Measurements from ENCODE around the gene MAGED2.

The MAGED2 gene

DNA sequence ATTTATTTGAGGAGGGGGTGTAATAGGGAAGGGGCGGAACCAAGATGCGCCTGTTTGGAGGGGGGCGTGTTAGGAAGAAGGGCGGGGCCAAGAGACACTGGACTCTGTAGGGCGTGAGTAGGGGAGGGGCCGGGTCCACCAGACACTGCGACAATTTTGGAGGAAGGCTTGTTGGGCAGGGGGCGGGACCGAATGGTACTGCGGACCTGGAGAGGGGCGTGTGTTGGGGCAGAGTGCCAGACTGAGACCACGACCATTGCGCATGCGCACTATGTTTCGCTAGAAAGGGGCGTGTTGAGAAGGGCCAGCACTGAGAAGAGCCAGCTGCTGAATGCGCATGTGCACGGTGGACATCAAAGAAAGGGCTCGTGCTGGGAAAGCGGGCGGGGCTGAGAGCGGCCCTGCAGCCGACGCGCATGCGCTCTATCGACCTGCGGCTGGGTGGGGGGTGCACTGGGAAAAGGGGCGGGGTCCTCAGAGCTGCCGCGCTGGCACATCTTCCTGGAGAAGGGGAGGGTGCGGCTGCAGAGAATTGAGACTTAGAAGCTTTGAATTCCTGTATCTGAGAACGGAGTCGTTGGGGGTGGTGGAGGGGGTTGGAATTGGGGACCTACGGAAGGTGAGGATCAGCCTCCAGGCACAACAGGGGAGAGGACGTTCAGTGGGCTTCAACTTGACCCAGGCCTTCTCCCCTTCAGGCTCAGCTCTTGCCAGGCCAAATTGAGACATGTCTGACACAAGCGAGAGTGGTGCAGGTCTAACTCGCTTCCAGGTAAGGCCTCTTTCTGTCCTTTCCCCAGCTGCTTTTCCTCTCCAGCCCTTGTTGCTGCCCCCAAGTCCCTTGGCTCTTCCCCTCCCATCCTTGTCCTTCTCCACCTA, 1.3 kb downstream of the MAGED2 start:
- Histone ChIP-seq H3K27me3 (ENCODE audit: insufficient read depth, poor library complexity, severe bottlenecking) (no peaks in the 10 kb centered on the region), H3K9me3 (ENCODE audit: severe bottlenecking) (no peaks in the 10 kb centered on the region), H3K36me3 (ENCODE audit: low read depth) (peaks cover 36% of the 10 kb centered on the region), H3K27ac (ENCODE audit: poor library complexity, severe bottlenecking) (peak overlapping the region; percentile 26), H3K4me3 (ENCODE audit: severe bottlenecking) (peak overlapping the region; percentile 39), H3K4me1 (ENCODE audit: insufficient read depth, poor library complexity, severe bottlenecking) (no peaks in the 10 kb centered on the region)
- ATAC-seq (ENCODE audit: low read depth): peak; percentile 83
- TF ChIP-seq, protein P1, sequence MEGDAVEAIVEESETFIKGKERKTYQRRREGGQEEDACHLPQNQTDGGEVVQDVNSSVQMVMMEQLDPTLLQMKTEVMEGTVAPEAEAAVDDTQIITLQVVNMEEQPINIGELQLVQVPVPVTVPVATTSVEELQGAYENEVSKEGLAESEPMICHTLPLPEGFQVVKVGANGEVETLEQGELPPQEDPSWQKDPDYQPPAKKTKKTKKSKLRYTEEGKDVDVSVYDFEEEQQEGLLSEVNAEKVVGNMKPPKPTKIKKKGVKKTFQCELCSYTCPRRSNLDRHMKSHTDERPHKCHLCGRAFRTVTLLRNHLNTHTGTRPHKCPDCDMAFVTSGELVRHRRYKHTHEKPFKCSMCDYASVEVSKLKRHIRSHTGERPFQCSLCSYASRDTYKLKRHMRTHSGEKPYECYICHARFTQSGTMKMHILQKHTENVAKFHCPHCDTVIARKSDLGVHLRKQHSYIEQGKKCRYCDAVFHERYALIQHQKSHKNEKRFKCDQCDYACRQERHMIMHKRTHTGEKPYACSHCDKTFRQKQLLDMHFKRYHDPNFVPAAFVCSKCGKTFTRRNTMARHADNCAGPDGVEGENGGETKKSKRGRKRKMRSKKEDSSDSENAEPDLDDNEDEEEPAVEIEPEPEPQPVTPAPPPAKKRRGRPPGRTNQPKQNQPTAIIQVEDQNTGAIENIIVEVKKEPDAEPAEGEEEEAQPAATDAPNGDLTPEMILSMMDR (IDR thresholded peaks at IDR 0.05; ENCODE audit: poor library complexity, severe bottlenecking): no peak
- DNase-seq (ENCODE audit: low spot score): peak; percentile 88

DNA sequence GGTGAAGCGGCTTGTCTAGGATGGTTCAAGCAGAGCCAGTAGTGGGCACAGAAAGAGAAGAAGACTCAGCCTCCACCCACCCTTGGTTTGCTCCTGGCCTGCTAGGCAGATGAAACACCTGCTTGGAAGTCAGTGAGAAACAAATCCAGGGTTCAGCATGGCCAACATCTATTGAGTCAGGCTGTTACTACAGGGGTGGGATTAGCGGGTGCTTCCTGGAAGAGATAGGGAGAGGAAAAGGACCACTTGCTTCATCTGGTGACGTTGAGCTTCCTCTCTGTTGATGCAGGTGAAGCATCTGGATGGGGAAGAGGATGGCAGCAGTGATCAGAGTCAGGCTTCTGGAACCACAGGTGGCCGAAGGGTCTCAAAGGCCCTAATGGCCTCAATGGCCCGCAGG, 3.0 kb downstream of the MAGED2 start:
- DNase-seq (ENCODE audit: low spot score): no peak
- Histone ChIP-seq H3K4me1 (ENCODE audit: insufficient read depth, poor library complexity, severe bottlenecking) (no peaks in the 10 kb centered on the region), H3K27ac (ENCODE audit: poor library complexity, severe bottlenecking) (no peak overlapping the region), H3K9me3 (ENCODE audit: severe bottlenecking) (no peaks in the 10 kb centered on the region), H3K4me3 (ENCODE audit: severe bottlenecking) (no peak overlapping the region), H3K36me3 (ENCODE audit: low read depth) (peaks cover 40% of the 10 kb centered on the region), H3K27me3 (ENCODE audit: insufficient read depth, poor library complexity, severe bottlenecking) (no peaks in the 10 kb centered on the region)
- ATAC-seq (ENCODE audit: low read depth): no peak
- TF ChIP-seq, protein P1 (IDR thresholded peaks at IDR 0.05; ENCODE audit: poor library complexity, severe bottlenecking): no peak

DNA sequence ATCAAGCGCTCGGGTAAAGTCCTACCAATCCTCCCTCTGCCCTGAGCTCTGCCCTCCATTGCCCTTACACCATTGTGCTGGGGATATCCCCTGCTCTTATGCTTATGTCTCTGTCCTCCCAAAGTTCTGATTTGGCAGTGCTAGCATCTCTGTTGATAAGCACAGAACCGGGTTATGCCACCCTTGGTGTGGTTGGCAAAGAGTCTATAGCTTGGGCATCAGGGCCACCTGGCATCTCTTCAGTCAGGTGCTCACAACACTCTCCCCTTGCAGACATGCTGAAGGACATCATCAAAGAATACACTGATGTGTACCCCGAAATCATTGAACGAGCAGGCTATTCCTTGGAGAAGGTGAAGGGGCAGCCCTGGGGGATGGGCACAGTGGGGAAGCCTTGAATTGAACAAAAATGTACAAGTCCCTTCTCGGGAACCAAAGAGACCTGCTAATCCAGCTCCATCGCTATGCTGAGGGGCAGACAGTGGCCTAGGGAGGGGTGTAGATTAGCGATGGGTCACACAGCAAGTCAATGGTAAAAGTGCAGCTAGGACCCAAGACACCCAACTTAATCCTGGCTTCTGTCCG, 3.8 kb downstream of the MAGED2 start:
- Histone ChIP-seq H3K9me3 (ENCODE audit: severe bottlenecking) (no peaks in the 10 kb centered on the region), H3K4me3 (ENCODE audit: severe bottlenecking) (no peak overlapping the region), H3K4me1 (ENCODE audit: insufficient read depth, poor library complexity, severe bottlenecking) (no peaks in the 10 kb centered on the region), H3K36me3 (ENCODE audit: low read depth) (peaks cover 40% of the 10 kb centered on the region), H3K27me3 (ENCODE audit: insufficient read depth, poor library complexity, severe bottlenecking) (no peaks in the 10 kb centered on the region), H3K27ac (ENCODE audit: poor library complexity, severe bottlenecking) (no peak overlapping the region)
- DNase-seq (ENCODE audit: low spot score): no peak
- ATAC-seq (ENCODE audit: low read depth): no peak
- TF ChIP-seq, protein P1 (IDR thresholded peaks at IDR 0.05; ENCODE audit: poor library complexity, severe bottlenecking): no peak

DNA sequence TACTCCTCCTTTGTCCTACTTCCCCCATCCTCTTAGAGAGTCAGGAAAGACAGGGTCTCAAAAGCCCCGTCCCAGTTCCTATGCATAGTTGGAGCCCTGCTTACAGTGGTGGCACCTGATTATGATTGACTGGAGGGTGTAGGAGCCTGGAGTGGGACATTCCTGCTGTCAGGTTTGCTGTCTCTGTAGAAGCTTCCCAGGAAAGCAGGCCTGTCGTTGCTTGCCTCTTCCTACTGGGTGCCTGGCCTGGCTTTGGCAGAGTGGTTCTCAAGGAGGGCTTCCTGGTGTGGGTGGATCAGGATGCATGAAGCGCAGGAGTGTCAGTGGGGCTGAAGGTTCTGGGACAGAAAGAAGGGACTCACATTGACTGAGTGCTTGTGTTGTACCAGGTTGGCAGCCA, 4.8 kb downstream of the MAGED2 start:
- TF ChIP-seq, protein P1 (IDR thresholded peaks at IDR 0.05; ENCODE audit: poor library complexity, severe bottlenecking): no peak
- Histone ChIP-seq H3K36me3 (ENCODE audit: low read depth) (peaks cover 40% of the 10 kb centered on the region), H3K9me3 (ENCODE audit: severe bottlenecking) (no peaks in the 10 kb centered on the region), H3K27me3 (ENCODE audit: insufficient read depth, poor library complexity, severe bottlenecking) (no peaks in the 10 kb centered on the region), H3K4me3 (ENCODE audit: severe bottlenecking) (no peak overlapping the region), H3K4me1 (ENCODE audit: insufficient read depth, poor library complexity, severe bottlenecking) (no peaks in the 10 kb centered on the region), H3K27ac (ENCODE audit: poor library complexity, severe bottlenecking) (no peak overlapping the region)
- ATAC-seq (ENCODE audit: low read depth) (no peak), DNase-seq (ENCODE audit: low spot score) (no peak)

Measured in RWPE2 (cell line).